ENCODE results near the gene ZCCHC24. TPM values are rescaled to one million over a fixed set of nuclear protein-coding genes. Genes with fewer than 3 reads are reported as not detected.

Gene ZCCHC24
- total and polyA plus RNA-seq, 4 experiments from 2014 or later = 0.30 to 1.9 (median 1.2) TPM

DNA sequence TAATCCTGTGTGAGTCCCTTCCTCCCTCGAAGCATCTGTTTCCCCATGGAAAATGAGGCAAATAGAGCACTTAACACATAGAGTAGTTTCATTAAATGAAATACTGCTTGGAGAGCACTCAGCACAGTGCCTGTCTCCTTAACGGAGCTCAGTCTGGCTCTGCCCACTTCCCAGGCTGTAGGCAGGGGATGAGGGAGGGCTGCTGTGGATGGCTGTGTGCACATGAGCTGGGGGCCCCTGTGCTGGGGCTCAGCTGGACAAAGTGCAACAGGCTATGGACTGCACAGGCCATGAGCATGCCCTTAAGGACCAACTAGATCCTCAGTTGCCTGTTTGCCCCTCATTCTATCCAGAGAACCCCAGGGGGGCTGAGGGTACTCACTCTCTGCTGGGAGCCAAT, 14.5 kb downstream of the ZCCHC24 start:
- Histone ChIP-seq H3K9me3 (ENCODE audit: control insufficient read depth in 1 of 2, low read length in 2 of 2) (no peaks in the 10 kb centered on the region), H3K4me3 (ENCODE audit: low read length in 2 of 2) (no peak overlapping the region), H3K27me3 (ENCODE audit: insufficient read depth, low read length) (no peaks in the 10 kb centered on the region), H3K36me3 (ENCODE audit: insufficient read depth, low read length) (no peaks in the 10 kb centered on the region), H3K4me1 (ENCODE audit: insufficient read depth, low read length) (no peaks in the 10 kb centered on the region), H3K27ac (ENCODE audit: low read depth, low read length) (no peak overlapping the region)
- Mint-ChIP-seq H3K36me3 (no peaks in the 10 kb centered on the region), H3K4me1 (no peaks in the 10 kb centered on the region), H3K4me3 (no peak overlapping the region), H3K27ac (no peak overlapping the region), H3K27me3 (no peaks in the 10 kb centered on the region), H3K9me3 (no peaks in the 10 kb centered on the region)
- DNase-seq = no peak
- intact Hi-C loops (cut with micrococcal nuclease) = no loop called here
- CTCF ChIA-PET (ENCODE audit: partially characterized antibody) = no interaction called here
- POLR2A ChIA-PET (ENCODE audit: partially characterized antibody) = no interaction called here

DNA sequence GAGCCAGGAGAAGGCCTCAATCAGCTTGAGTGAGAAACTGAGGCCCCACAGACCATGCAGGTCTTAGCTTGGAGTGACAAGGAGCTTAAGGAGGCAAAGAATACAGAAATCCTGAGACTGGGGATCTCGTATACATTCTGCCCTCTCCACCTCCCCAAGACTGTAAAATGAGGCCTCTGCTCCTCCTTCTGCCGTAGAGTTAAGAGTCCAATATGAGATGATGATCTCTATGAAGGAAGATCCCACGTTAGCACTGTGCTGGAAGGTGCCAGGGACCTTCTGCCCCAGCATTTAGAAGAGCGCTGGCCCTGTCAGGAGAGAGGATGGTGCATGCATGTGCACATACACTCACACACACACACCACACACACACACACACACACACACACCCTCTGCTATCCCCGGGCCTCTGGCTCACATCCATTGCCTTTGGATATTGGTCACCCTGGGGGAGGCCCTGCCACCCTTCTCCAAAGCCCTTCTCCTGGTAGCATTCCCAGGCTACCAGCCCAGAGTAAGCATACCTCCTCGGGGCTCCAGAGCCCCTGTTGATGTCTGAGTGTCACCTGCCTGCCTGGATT, 15.0 kb downstream of the ZCCHC24 start:
- no peak overlapping the region for H3K4me3 Mint-ChIP-seq
- ChIA-PET CTCF (ENCODE audit: partially characterized antibody) (no interaction called here), POLR2A (ENCODE audit: partially characterized antibody) (no interaction called here)
- no peaks in the 10 kb centered on the region for H3K36me3 ChIP-seq (ENCODE audit: insufficient read depth, low read length)
- H3K4me1 Mint-ChIP-seq = no peaks in the 10 kb centered on the region
- H3K9me3 Mint-ChIP-seq = no peaks in the 10 kb centered on the region
- no peaks in the 10 kb centered on the region for H3K27me3 Mint-ChIP-seq
- H3K4me1 ChIP-seq (ENCODE audit: insufficient read depth, low read length) = no peaks in the 10 kb centered on the region
- H3K27me3 ChIP-seq (ENCODE audit: insufficient read depth, low read length) = no peaks in the 10 kb centered on the region
- no peak for DNase-seq
- no peaks in the 10 kb centered on the region for H3K9me3 ChIP-seq (ENCODE audit: control insufficient read depth in 1 of 2, low read length in 2 of 2)
- intact Hi-C loops (cut with micrococcal nuclease) = no loop called here
- H3K27ac ChIP-seq (ENCODE audit: low read depth, low read length) = no peak overlapping the region
- no peaks in the 10 kb centered on the region for H3K36me3 Mint-ChIP-seq
- no peak overlapping the region for H3K4me3 ChIP-seq (ENCODE audit: low read length in 2 of 2)
- no peak overlapping the region for H3K27ac Mint-ChIP-seq

DNA sequence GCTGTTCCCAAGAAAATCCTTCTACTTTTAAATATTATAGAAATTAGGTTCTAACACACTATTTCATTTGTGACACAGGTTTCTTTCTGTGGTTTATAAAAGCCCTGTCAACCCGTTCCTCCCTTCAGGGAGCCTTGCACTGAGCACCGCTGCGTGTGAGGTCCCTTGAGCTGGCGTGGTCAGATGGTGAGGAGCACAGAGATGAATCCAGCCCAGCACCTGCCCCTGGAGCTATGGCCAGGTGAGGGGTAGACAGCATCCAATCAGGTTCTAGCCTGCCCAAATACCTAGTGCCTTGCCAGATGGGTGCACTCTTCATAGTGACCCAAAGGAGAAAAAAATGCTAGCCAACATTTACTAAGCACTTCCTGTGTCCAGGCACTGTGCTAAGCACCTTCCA, 15.7 kb downstream of the ZCCHC24 start:
- no peaks in the 10 kb centered on the region for H3K27me3 Mint-ChIP-seq
- no peaks in the 10 kb centered on the region for H3K4me1 ChIP-seq (ENCODE audit: insufficient read depth, low read length)
- H3K4me3 Mint-ChIP-seq = no peak overlapping the region
- no peaks in the 10 kb centered on the region for H3K9me3 ChIP-seq (ENCODE audit: control insufficient read depth in 1 of 2, low read length in 2 of 2)
- no peaks in the 10 kb centered on the region for H3K9me3 Mint-ChIP-seq
- no peaks in the 10 kb centered on the region for H3K36me3 Mint-ChIP-seq
- H3K27ac Mint-ChIP-seq = no peak overlapping the region
- no peak for DNase-seq
- H3K36me3 ChIP-seq (ENCODE audit: insufficient read depth, low read length) = no peaks in the 10 kb centered on the region
- H3K4me1 Mint-ChIP-seq = no peaks in the 10 kb centered on the region
- no peak overlapping the region for H3K27ac ChIP-seq (ENCODE audit: low read depth, low read length)
- no peaks in the 10 kb centered on the region for H3K27me3 ChIP-seq (ENCODE audit: insufficient read depth, low read length)
- intact Hi-C loops (cut with micrococcal nuclease) = no loop called here
- H3K4me3 ChIP-seq (ENCODE audit: low read length in 2 of 2) = no peak overlapping the region
- CTCF ChIA-PET (ENCODE audit: partially characterized antibody) = no interaction called here
- POLR2A ChIA-PET (ENCODE audit: partially characterized antibody) = no interaction called here

DNA sequence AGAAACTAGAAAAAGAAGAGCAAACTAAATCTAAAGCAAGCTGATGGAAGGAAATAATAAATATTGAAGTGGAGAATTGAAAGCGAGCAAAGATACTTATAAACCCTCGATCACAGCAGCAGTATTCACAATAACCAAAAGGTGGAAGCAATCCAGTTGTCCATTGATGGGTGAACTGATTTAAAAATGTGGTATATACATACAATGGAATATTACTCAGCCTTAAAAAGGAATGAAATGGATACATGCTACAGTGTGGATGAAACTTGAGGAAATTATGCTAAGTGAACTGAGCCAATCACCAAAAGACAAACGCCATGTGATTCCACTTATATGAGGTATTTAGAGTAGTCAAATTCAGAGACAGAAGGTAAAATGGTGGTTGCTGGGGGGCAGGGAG, 17.5 kb downstream of the ZCCHC24 start:
- H3K36me3 ChIP-seq (ENCODE audit: insufficient read depth, low read length) = no peaks in the 10 kb centered on the region
- intact Hi-C loops (cut with micrococcal nuclease) = no loop called here
- no peak overlapping the region for H3K4me3 Mint-ChIP-seq
- no peaks in the 10 kb centered on the region for H3K9me3 Mint-ChIP-seq
- no peak overlapping the region for H3K27ac ChIP-seq (ENCODE audit: low read depth, low read length)
- H3K27me3 ChIP-seq (ENCODE audit: insufficient read depth, low read length) = no peaks in the 10 kb centered on the region
- DNase-seq = no peak
- ChIA-PET POLR2A (ENCODE audit: partially characterized antibody) (no interaction called here), CTCF (ENCODE audit: partially characterized antibody) (no interaction called here)
- H3K4me1 Mint-ChIP-seq = no peaks in the 10 kb centered on the region
- no peak overlapping the region for H3K27ac Mint-ChIP-seq
- H3K9me3 ChIP-seq (ENCODE audit: control insufficient read depth in 1 of 2, low read length in 2 of 2) = no peaks in the 10 kb centered on the region
- no peaks in the 10 kb centered on the region for H3K36me3 Mint-ChIP-seq
- no peaks in the 10 kb centered on the region for H3K27me3 Mint-ChIP-seq
- no peak overlapping the region for H3K4me3 ChIP-seq (ENCODE audit: low read length in 2 of 2)
- no peaks in the 10 kb centered on the region for H3K4me1 ChIP-seq (ENCODE audit: insufficient read depth, low read length)

DNA sequence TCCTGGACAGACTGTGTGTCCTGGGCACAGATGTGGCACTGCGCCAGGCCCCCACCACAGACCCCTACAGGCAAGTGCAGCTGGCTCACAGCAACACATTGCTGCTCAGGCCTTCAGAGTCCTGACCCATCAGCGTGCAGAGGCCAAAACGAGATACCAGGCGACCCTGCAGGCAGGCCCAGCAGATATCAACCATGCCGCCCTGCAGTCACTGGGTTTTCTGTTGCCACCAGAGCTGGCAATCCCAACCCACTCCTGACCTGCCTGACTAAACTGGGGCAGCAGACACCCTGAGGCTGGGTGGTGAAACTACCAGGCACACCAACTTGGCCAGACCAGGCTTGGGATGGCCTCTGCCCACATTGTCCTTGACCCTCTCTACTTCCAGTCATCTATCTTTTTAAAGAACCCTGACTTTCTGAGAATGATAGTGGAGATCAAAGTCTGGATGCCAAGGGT, 20.3 kb downstream of the ZCCHC24 start:
- Mint-ChIP-seq H3K36me3 (no peaks in the 10 kb centered on the region), H3K4me3 (no peak overlapping the region), H3K4me1 (no peaks in the 10 kb centered on the region), H3K27ac (no peak overlapping the region), H3K9me3 (no peaks in the 10 kb centered on the region), H3K27me3 (no peaks in the 10 kb centered on the region)
- no peak overlapping the region for H3K4me3 ChIP-seq (ENCODE audit: low read length in 2 of 2)
- CTCF ChIA-PET (ENCODE audit: partially characterized antibody) = no interaction called here
- no peak overlapping the region for H3K27ac ChIP-seq (ENCODE audit: low read depth, low read length)
- no peak for DNase-seq
- H3K9me3 ChIP-seq (ENCODE audit: control insufficient read depth in 1 of 2, low read length in 2 of 2) = no peaks in the 10 kb centered on the region
- H3K27me3 ChIP-seq (ENCODE audit: insufficient read depth, low read length) = no peaks in the 10 kb centered on the region
- no peaks in the 10 kb centered on the region for H3K4me1 ChIP-seq (ENCODE audit: insufficient read depth, low read length)
- H3K36me3 ChIP-seq (ENCODE audit: insufficient read depth, low read length) = no peaks in the 10 kb centered on the region
- intact Hi-C loops (cut with micrococcal nuclease) = no loop called here
- POLR2A ChIA-PET (ENCODE audit: partially characterized antibody) = no interaction called here

DNA sequence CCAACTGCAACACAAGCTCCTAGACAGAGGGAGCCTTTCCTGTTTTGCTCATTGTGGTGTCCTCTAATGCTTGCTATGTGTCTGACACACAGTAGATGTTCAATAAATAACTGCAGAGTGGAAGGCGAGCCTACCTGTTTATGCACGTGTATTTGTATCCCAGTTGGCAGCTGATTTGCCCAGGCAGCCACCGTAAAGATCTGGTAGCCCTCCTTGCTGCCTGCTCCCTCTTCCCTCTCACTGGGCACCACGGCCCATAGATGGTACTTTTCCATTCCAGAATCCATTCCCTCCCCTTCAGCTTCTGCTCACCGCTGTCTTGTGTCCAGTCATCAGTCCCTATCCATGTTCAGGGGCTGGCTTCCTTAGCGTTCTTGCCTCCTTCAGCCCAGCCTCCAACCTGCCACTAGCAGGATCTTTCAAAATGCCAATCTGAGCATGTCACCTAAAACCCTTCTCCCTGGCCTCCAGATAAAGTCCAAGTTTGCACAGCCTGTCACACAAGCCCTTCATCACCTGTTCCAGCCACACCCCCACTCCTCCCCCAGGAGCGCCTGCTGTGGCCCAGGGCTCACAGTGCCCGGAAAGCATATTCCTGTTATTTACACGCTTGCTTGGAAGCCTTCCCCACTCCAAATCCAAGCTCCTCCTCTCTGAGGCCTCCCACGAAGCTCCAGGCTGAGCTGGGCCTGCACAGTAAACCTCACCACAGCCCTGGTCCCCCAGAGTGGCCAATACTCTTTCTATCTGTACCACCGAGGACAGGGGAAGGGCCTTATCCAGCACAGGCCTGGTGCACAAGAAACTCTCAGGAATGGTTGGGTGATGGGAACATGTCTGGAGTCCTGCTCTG, 21.0 kb downstream of the ZCCHC24 start:
- CTCF ChIA-PET (ENCODE audit: partially characterized antibody) = no interaction called here
- H3K9me3 Mint-ChIP-seq = no peaks in the 10 kb centered on the region

DNA sequence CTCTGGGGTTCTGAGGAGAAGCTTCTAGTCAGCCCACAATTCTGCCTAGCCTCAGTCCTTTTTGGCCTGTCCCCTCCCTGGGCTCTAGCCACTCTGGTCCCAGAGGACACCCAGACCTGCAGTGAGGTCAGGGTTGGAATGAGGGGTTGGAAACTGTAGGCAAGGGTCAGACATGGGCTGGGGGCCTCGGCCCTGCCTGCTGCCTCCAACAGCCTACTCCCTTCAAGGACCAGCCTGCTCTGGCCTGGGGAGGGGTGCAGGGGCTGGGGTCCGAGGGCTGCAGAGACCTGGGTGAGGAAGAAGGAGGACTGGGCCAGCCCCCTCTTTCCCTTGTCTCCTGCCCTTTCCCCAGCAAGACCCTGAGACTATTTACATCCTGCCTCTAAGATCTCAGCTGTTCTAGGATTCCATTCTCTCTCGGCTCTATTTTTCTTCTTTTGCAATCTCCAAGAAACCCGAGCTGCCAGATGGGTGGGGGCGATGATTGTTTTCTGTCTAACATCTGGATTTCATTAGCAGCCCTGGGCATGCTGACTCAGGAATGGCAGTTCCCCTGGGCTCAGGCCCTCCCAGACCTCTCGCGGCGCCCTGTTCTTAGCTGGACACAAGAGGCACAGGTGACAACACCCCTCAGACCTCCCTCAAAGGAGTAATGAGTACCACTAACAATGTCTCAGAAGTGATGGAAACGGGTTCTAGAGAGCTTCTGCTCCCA, 23.1 kb downstream of the ZCCHC24 start:
- Histone ChIP-seq H3K4me1 (ENCODE audit: insufficient read depth, low read length) (no peaks in the 10 kb centered on the region), H3K4me3 (ENCODE audit: low read length in 2 of 2) (no peak overlapping the region), H3K27ac (ENCODE audit: low read depth, low read length) (no peak overlapping the region), H3K27me3 (ENCODE audit: insufficient read depth, low read length) (no peaks in the 10 kb centered on the region), H3K36me3 (ENCODE audit: insufficient read depth, low read length) (no peaks in the 10 kb centered on the region), H3K9me3 (ENCODE audit: control insufficient read depth in 1 of 2, low read length in 2 of 2) (no peaks in the 10 kb centered on the region)
- ChIA-PET POLR2A (ENCODE audit: partially characterized antibody) (no interaction called here), CTCF (ENCODE audit: partially characterized antibody) (interaction anchor here (0.8 to 1.1 kb wide), 2 partner anchors 22 to 48 kb away, joined by 3 read pairs; no protein-coding TSS in a partner anchor)
- Mint-ChIP-seq H3K4me3 (no peak overlapping the region), H3K4me1 (peaks cover 0 to 1% (median 0%) of the 10 kb centered on the region in 4 donors), H3K9me3 (no peaks in the 10 kb centered on the region), H3K27me3 (no peaks in the 10 kb centered on the region), H3K36me3 (no peaks in the 10 kb centered on the region), H3K27ac (peak overlapping the region in 1 of 7 donors; percentile 30)
- no peak for DNase-seq
- intact Hi-C loops (cut with micrococcal nuclease) = no loop called here

More for the DNA sequence above, 21.0 kb downstream of the ZCCHC24 start:
- intact Hi-C loops (cut with micrococcal nuclease) = no loop called here
- H3K4me1 ChIP-seq (ENCODE audit: insufficient read depth, low read length) = no peaks in the 10 kb centered on the region
- no peaks in the 10 kb centered on the region for H3K9me3 ChIP-seq (ENCODE audit: control insufficient read depth in 1 of 2, low read length in 2 of 2)
- POLR2A ChIA-PET (ENCODE audit: partially characterized antibody) = no interaction called here
- Mint-ChIP-seq H3K27me3 (no peaks in the 10 kb centered on the region), H3K4me1 (no peaks in the 10 kb centered on the region), H3K36me3 (no peaks in the 10 kb centered on the region), H3K4me3 (no peak overlapping the region), H3K27ac (no peak overlapping the region)
- H3K27ac ChIP-seq (ENCODE audit: low read depth, low read length) = no peak overlapping the region
- H3K36me3 ChIP-seq (ENCODE audit: insufficient read depth, low read length) = no peaks in the 10 kb centered on the region
- DNase-seq = no peak
- H3K27me3 ChIP-seq (ENCODE audit: insufficient read depth, low read length) = no peaks in the 10 kb centered on the region
- no peak overlapping the region for H3K4me3 ChIP-seq (ENCODE audit: low read length in 2 of 2)
